ENCODE measurements around the gene TMEM33.

TMEM33 gene

DNA sequence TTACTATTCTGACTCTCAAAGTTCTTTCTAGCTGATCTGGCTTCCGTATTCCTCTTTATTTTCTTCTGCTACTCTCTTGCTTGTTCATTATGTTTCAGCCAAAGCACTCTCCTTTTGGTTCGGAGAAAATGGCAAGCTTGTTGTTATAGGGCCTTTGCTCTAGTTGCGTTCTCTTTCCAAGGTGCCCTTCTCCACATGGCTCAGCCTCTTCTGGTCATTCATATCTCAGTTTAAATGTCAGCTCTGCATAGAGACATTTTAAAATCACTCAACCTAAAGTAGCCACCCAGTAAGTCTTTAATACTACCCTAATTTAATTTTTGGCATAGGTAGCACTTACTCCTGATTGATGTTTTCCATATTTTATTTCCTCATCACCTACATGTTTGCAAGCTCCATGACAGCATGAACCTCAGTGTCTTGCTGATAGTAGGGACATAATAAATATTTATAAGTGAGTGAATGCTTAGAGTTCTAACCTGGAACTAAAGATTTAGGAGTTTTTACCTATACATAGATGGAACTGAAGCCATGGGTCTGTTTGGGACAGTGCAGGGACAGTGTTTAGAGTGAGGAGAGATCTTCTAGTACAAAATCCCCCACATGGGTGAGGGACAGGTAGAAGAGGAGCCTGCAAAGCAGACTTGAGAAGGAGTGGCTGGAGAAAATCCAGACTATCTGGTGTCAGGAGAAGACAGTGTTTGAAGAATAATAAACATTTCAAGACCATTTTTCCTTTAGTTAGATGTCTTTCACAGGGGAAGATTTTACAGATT, 73.0 kb downstream of the TMEM33 start:
- no peak for DNase-seq

All from activated gamma-delta T cell treated with Interleukin-2 at 50 U/mL for 16 hours (primary cell).